HepG2 (cell line): ENCODE results near the gene UBR3. TPM values are rescaled to one million over a fixed set of nuclear protein-coding genes. Genes with fewer than 3 reads are reported as not detected.

Experiments used
- ATRX ChIP-seq: sonication (generic); formaldehyde crosslinking; IDR thresholded peaks from 2 replicates; pipeline ENCODE4 v1.4.0; 2020; ENCODE audit warnings: missing genetic modification reagents, borderline replicate concordance
- FOXC1 ChIP-seq: sonication (generic); formaldehyde crosslinking; IDR thresholded peaks from 2 replicates; pipeline ENCODE4 v1.8.0; 2022; ENCODE audit warnings: mild to moderate bottlenecking, missing genetic modification reagents, borderline replicate concordance
- GTF2F1 ChIP-seq: fragments of 150-350 bp; IDR thresholded peaks from 2 replicates; pipeline ENCODE4 v1.6.1; 2014; ENCODE audit warnings: low read length
- GTF3A ChIP-seq: sonication (generic); formaldehyde crosslinking; conservative IDR thresholded peaks from 2 replicates; pipeline ENCODE4 v1.4.0; 2020; ENCODE audit warnings: mild to moderate bottlenecking, missing genetic modification reagents
- HMGXB3 ChIP-seq: sonication (generic); formaldehyde crosslinking; IDR thresholded peaks from 2 replicates; pipeline ENCODE4 v1.4.0; 2020; ENCODE audit warnings: missing genetic modification reagents, borderline replicate concordance
- ISL2 ChIP-seq: sonication (generic); formaldehyde crosslinking; IDR thresholded peaks from 2 replicates; pipeline ENCODE4 v1.5.0; 2020; ENCODE audit warnings: missing genetic modification reagents
- MXD4 ChIP-seq: IDR thresholded peaks from 2 replicates; pipeline ENCODE4 v1.6.1; 2016; ENCODE audit warnings: mild to moderate bottlenecking, missing biosample characterization, missing genetic modification reagents
- NPAS2 ChIP-seq: sonication (generic); formaldehyde crosslinking; IDR thresholded peaks from 2 replicates; pipeline ENCODE4 v1.8.0; 2022; ENCODE audit warnings: mild to moderate bottlenecking, missing genetic modification reagents, borderline replicate concordance
- POLR2A ChIP-seq, 2 experiments: IDR thresholded peaks; 2 replicates each; pipeline ENCODE4 v1.6.1; 2011; ENCODE audit warnings: low read depth in 2 of 2, low read length in 2 of 2, mild to moderate bottlenecking in 1 of 2, moderate library complexity in 1 of 2; ENCODE audit not compliant: insufficient read depth in 1 of 2
- PRPF4 ChIP-seq: fragments of 200-400 bp; formaldehyde crosslinking; IDR thresholded peaks from 2 replicates; pipeline ENCODE4 v1.6.1; 2016; ENCODE audit warnings: low read length, low read depth; ENCODE audit not compliant: poor library complexity, severe bottlenecking
- TAF15 ChIP-seq: fragments of 200-400 bp; formaldehyde crosslinking; IDR thresholded peaks from one replicate; pipeline ENCODE4 v1.6.1; 2018; ENCODE audit warnings: mild to moderate bottlenecking, low read depth, low read length; ENCODE audit not compliant: poor library complexity, severe bottlenecking
- TRIM24 ChIP-seq: sonication (generic); formaldehyde crosslinking; IDR thresholded peaks from 2 replicates; pipeline ENCODE4 v1.8.0; 2022; ENCODE audit warnings: mild to moderate bottlenecking, missing genetic modification reagents
- YEATS2 ChIP-seq: sonication (generic); formaldehyde crosslinking; IDR thresholded peaks from 2 replicates; pipeline ENCODE4 v1.4.0; 2020; ENCODE audit warnings: missing genetic modification reagents, borderline replicate concordance
- ZFP62 ChIP-seq: sonication (generic); formaldehyde crosslinking; IDR thresholded peaks from 2 replicates; pipeline ENCODE4 v1.4.0; 2020; ENCODE audit warnings: missing genetic modification reagents
- ZNF18 ChIP-seq: sonication (generic); formaldehyde crosslinking; IDR thresholded peaks from 2 replicates; pipeline ENCODE4 v1.8.0; 2022; ENCODE audit warnings: mild to moderate bottlenecking, missing genetic modification reagents; ENCODE audit not compliant: insufficient replicate concordance
- ZNF326 ChIP-seq: sonication (generic); formaldehyde crosslinking; IDR thresholded peaks from 2 replicates; pipeline ENCODE4 v1.4.0; 2020; ENCODE audit warnings: missing genetic modification reagents, borderline replicate concordance
- ZNF446 ChIP-seq: sonication (generic); formaldehyde crosslinking; IDR thresholded peaks from 2 replicates; pipeline ENCODE4 v1.5.0; 2020; ENCODE audit warnings: mild to moderate bottlenecking, missing genetic modification reagents
- ZNF740 ChIP-seq: sonication (generic); formaldehyde crosslinking; IDR thresholded peaks from 2 replicates; pipeline ENCODE4 v1.4.0; 2020; ENCODE audit warnings: missing genetic modification reagents
- ZNF777 ChIP-seq: sonication (generic); formaldehyde crosslinking; IDR thresholded peaks from 2 replicates; pipeline ENCODE4 v1.4.0; 2020; ENCODE audit warnings: missing genetic modification reagents
- polyA plus RNA-seq, 8 experiments: library from polyadenylated mRNA; depleted of rRNA in 3 of 8; stranded (reverse) in 7 of 8; unstranded in 1 of 8; fragments of >200 nt; fragmentation: Illumina TruSeq in 4 of 8; extraction: Trizol in 4 of 8; gene quantifications; 2 replicates each; pipeline versions ENCODE4 v1.2.1 to v1.2.3, GENCODE V29; 2011 to 2016; ENCODE audit warnings: low read depth in 4 of 8, missing spikeins in 1 of 8, mixed read lengths in 1 of 8; ENCODE audit not compliant: insufficient read depth in 1 of 8
- total RNA-seq, 5 experiments: library from RNA; depleted of rRNA; stranded (reverse); fragments of >200 nt; fragmentation: Illumina TruSeq; extraction: Trizol; gene quantifications; 2 replicates each; pipeline ENCODE4 v1.2.3, GENCODE V29; 2016; ENCODE audit warnings: low read depth in 1 of 5
- TF ChIP-seq, protein P1 (sequence below): sonication (generic); formaldehyde crosslinking; IDR thresholded peaks from 2 replicates; pipeline ENCODE4 v1.4.0; 2020; ENCODE audit warnings: mild to moderate bottlenecking, low read depth, missing genetic modification reagents

Gene UBR3
- total and polyA plus RNA-seq, 2 of the 13 experiments (the other 11 are each of a cell fraction or from before 2014, with no cell fraction given) = 15.1 to 28.0 TPM

- TF ChIP-seq GTF2F1 (no peak), TRIM24 (CRISPR knock-in tag) (no peak), ZNF18 (CRISPR knock-in tag) (peak; percentile 30), ATRX (CRISPR knock-in tag) (no peak; the same call in 1 of the 2 replicates), ZNF326 (no peak), FOXC1 (CRISPR knock-in tag) (0 out of 2 replicates have a peak, but pooled peaks have one; percentile 65), NPAS2 (CRISPR knock-in tag) (no peak), ZNF446 (CRISPR knock-in tag) (peak; percentile 93), ZFP62 (no peak), PRPF4 (no peak), ZNF740 (CRISPR knock-in tag) (no peak), ZNF777 (no peak; the same call in 1 of the 2 replicates), TAF15 (peak; percentile 39), GTF3A (no peak), MXD4 (CRISPR knock-in tag) (peak; percentile 89), HMGXB3 (CRISPR knock-in tag) (peak; percentile 45; the same call in 1 of the 2 replicates), YEATS2 (CRISPR knock-in tag) (peak; percentile 86; the same call in 1 of the 2 replicates), ISL2 (CRISPR knock-in tag) (peak; percentile 66), POLR2A (IDR thresholded peaks at IDR 0.05; ENCODE audit: insufficient read depth in 1 of 2, low read depth in 2 of 2, low read length in 2 of 2) (peak; percentile 82 to 98)
- TF ChIP-seq, protein P1, sequence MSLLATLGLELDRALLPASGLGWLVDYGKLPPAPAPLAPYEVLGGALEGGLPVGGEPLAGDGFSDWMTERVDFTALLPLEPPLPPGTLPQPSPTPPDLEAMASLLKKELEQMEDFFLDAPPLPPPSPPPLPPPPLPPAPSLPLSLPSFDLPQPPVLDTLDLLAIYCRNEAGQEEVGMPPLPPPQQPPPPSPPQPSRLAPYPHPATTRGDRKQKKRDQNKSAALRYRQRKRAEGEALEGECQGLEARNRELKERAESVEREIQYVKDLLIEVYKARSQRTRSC = 0 out of 2 replicates have a peak, but pooled peaks have one; percentile 58
These were observed 28.3 kb upstream of the UBR3 start, which contains the start of gene SSB (continued) for GRCh38 chr2:169798718-169799592.
